IPS DF 6.9 (cell line): ENCODE measurements around the gene ZCCHC2.

ENCODE experiments used
- DNase-seq: peaks from one replicate; pipeline ENCODE4 v3.0.0-alpha.2; 2013; ENCODE audit warnings: low read depth, low spot score
- H3K27ac ChIP-seq: one replicate; pipeline ENCODE4 v1.5.1; 2013; ENCODE audit warnings: low read length, control low read depth
- H3K27me3 ChIP-seq: 2 replicates; pipeline ENCODE4 v1.6.1; 2013; ENCODE audit warnings: mild to moderate bottlenecking, low read length; ENCODE audit not compliant: control insufficient read depth, insufficient read depth
- H3K36me3 ChIP-seq: 2 replicates; pipeline ENCODE4 v1.6.1; 2013; ENCODE audit warnings: low read length; ENCODE audit not compliant: control insufficient read depth, insufficient read depth
- H3K4me1 ChIP-seq: 2 replicates; pipeline ENCODE4 v1.6.1; 2013; ENCODE audit warnings: low read length; ENCODE audit not compliant: control insufficient read depth, insufficient read depth
- H3K4me3 ChIP-seq: 2 replicates; pipeline ENCODE4 v1.5.1; 2013; ENCODE audit warnings: mild to moderate bottlenecking, low read length
- H3K9me3 ChIP-seq: 2 replicates; pipeline ENCODE4 v1.6.1; 2013; ENCODE audit warnings: low read length, inconsistent platforms; ENCODE audit not compliant: control insufficient read depth, insufficient read depth
- WGBS: extraction: QIAGEN DNeasy Blood & Tissue Kit; methylation state at CpG from one replicate; pipeline ENCODE4 v1.1.7; 2013; ENCODE audit warnings: mixed read lengths, missing lambda C conversion rate; ENCODE audit not compliant: insufficient read length, insufficient coverage; 5-methylcytosine and 5-hydroxymethylcytosine counted together

Gene ZCCHC2

GRCh38 chr18:62607302-62607701 is 84.5 kb downstream of the ZCCHC2 start:
- Histone ChIP-seq H3K4me1 (peaks cover 4% of the 10 kb centered on the region), H3K36me3 (no peaks in the 10 kb centered on the region), H3K4me3 (no peak overlapping the region), H3K27me3 (no peaks in the 10 kb centered on the region), H3K9me3 (no peaks in the 10 kb centered on the region), H3K27ac (no peak overlapping the region)
- no peak for DNase-seq
- no CpG with 5 or more reads among the region's 13 CpGs for WGBS

DNA sequence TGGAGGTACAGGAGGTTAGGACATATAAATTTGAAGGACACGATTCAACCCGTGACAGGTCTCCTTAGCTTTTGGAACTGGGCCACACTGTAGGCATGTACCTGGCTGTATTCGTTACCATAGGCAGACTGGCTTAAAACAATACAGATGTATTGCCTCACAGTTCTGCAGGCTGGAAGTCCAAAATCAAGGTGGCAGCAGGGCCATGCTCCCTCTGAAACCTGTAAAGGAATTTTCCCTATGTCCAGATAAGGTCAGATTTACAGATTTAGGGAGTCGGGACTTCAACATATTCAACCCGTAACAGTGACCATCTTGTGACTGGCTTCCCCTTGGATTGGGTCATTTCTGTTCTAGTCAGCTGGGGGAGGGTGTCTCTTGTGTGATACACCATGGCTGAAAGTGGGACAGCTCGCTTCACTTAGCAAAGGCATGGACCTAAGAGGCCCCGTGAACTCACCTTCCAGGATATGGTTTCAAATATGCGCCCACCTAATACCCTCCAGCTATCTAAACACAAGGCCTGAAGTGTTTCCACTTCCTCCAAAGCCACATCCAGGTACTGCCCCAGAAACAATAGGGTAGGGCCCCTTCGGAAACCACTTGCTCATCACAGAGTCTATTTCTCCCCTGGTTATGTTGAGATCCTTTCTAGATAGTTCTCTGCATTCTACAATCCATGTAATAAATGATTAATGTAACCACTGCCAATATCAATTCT is 85.0 kb downstream of the ZCCHC2 start:
- Histone ChIP-seq H3K4me3 (no peak overlapping the region), H3K27me3 (no peaks in the 10 kb centered on the region), H3K27ac (no peak overlapping the region), H3K9me3 (no peaks in the 10 kb centered on the region), H3K36me3 (no peaks in the 10 kb centered on the region), H3K4me1 (peaks cover 4% of the 10 kb centered on the region)
- no peak for DNase-seq
- no CpG with 5 or more reads among the region's 9 CpGs for WGBS

GRCh38 chr18:62609764-62610163 is 86.9 kb downstream of the ZCCHC2 start:
- no peak for DNase-seq

GRCh38 chr18:62610351-62610700 is 87.5 kb downstream of the ZCCHC2 start:
- WGBS, result no CpG with 5 or more reads among the region's 3 CpGs
- Histone ChIP-seq H3K9me3 (no peaks in the 10 kb centered on the region), H3K27ac (no peak overlapping the region), H3K27me3 (no peaks in the 10 kb centered on the region), H3K4me3 (no peak overlapping the region), H3K4me1 (peaks cover 4% of the 10 kb centered on the region), H3K36me3 (no peaks in the 10 kb centered on the region)
- DNase-seq, result no peak

More at GRCh38 chr18:62609764-62610163, 86.9 kb downstream of the ZCCHC2 start:
- H3K27me3 ChIP-seq, result no peaks in the 10 kb centered on the region
- no CpG with 5 or more reads among the region's 2 CpGs for WGBS
- H3K36me3 ChIP-seq, result no peaks in the 10 kb centered on the region
- H3K4me3 ChIP-seq, result no peak overlapping the region
- peaks cover 4% of the 10 kb centered on the region for H3K4me1 ChIP-seq
- H3K9me3 ChIP-seq, result no peaks in the 10 kb centered on the region
- H3K27ac ChIP-seq, result no peak overlapping the region

- Histone ChIP-seq H3K4me1 (peaks cover 3% of the 10 kb centered on the region; the same call in 1 of the 2 replicates), H3K4me3 (no peak overlapping the region), H3K36me3 (no peaks in the 10 kb centered on the region), H3K27ac (no peak overlapping the region), H3K27me3 (no peaks in the 10 kb centered on the region), H3K9me3 (no peaks in the 10 kb centered on the region)
- no peak for DNase-seq
- WGBS, result no CpG with 5 or more reads among the region's 24 CpGs
Measured at GRCh38 chr18:62610701-62611411, 88.0 kb downstream of the ZCCHC2 start.

DNA sequence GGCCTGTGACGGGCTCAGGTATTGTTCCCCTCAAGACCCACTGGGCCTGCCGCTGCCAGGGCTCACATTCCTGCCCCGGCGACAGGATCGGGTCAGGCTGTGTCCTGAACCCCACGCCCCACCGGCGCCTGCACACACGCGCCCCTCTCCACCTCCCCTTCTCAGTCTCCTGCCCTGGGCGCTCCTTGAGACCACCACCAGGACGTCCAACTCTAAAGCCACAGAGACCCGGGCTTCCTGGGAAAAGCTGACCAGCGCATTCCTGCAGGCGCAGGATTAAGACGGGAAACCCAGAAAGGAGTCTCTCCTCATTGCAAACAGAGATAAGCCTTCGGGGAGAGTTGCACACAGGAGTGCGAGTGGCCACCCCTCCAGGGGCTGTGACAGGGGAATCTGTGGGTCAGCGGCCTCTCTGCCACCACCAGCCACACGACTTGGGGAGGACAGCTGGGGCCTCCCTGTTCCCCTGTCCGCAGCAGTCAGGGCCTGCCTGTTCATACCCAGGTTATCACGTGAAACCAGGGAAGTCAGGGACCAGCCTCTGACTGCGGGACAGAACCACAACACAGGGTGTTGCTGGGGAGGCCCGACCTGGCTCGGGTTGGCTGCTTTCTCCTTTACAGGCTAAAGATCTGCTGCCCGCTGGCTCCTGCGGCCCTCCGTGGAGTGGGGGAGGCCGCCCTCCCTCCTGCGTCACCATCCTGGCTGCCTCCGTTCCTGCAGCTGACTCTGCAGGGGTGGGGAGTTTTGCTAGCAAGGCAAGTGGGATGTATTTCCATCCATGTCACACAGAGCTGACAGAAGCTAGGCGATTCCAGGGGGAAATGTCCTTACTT is 88.8 kb downstream of the ZCCHC2 start:
- H3K4me3 ChIP-seq, result no peak overlapping the region
- WGBS, result no CpG with 5 or more reads among the region's 32 CpGs
- H3K27me3 ChIP-seq, result no peaks in the 10 kb centered on the region
- H3K36me3 ChIP-seq, result no peaks in the 10 kb centered on the region
- no peaks in the 10 kb centered on the region for H3K9me3 ChIP-seq
- no peak overlapping the region for H3K27ac ChIP-seq
- peaks cover 3% of the 10 kb centered on the region; the same call in 1 of the 2 replicates for H3K4me1 ChIP-seq
- no peak for DNase-seq

- Histone ChIP-seq H3K9me3 (no peaks in the 10 kb centered on the region), H3K27me3 (no peaks in the 10 kb centered on the region), H3K27ac (no peak overlapping the region), H3K4me3 (no peak overlapping the region), H3K36me3 (no peaks in the 10 kb centered on the region), H3K4me1 (peaks cover 3% of the 10 kb centered on the region; the same call in 1 of the 2 replicates)
- WGBS, result no CpG with 5 or more reads among the region's 4 CpGs
- DNase-seq, result no peak
Measured at GRCh38 chr18:62612289-62612645, 89.4 kb downstream of the ZCCHC2 start.

DNA sequence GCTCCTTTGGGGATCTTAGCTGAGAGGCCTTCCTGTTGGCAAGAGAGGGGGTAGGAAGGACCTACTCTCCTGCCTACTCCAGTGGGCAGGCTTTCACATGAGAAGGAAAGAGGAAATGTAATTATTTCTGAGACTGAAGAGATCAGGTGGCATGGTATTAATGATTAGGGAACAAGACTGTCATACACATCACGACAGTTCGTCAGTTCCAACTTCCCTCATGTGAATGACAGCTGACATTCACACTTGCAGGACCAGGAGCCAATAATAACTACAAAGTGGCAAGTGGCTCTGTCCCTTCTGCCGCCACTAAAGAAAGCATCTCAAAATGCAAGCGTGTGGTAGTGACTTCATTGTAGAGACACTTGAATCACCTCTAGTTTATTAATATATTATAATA is 90.0 kb downstream of the ZCCHC2 start:
- Histone ChIP-seq H3K27ac (no peak overlapping the region), H3K9me3 (no peaks in the 10 kb centered on the region), H3K27me3 (no peaks in the 10 kb centered on the region), H3K36me3 (no peaks in the 10 kb centered on the region), H3K4me1 (peaks cover 3% of the 10 kb centered on the region; the same call in 1 of the 2 replicates), H3K4me3 (no peak overlapping the region)
- WGBS, result no CpG with 5 or more reads among the region's 4 CpGs
- no peak for DNase-seq

GRCh38 chr18:62614494-62614893 is 91.7 kb downstream of the ZCCHC2 start:
- no peaks in the 10 kb centered on the region for H3K27me3 ChIP-seq
- DNase-seq, result no peak
- H3K36me3 ChIP-seq, result no peaks in the 10 kb centered on the region
- no peaks in the 10 kb centered on the region for H3K9me3 ChIP-seq
- no peak overlapping the region for H3K27ac ChIP-seq
- WGBS, result no CpG with 5 or more reads among the region's 9 CpGs
- H3K4me3 ChIP-seq, result no peak overlapping the region
- peaks cover 3% of the 10 kb centered on the region; the same call in 1 of the 2 replicates for H3K4me1 ChIP-seq

DNA sequence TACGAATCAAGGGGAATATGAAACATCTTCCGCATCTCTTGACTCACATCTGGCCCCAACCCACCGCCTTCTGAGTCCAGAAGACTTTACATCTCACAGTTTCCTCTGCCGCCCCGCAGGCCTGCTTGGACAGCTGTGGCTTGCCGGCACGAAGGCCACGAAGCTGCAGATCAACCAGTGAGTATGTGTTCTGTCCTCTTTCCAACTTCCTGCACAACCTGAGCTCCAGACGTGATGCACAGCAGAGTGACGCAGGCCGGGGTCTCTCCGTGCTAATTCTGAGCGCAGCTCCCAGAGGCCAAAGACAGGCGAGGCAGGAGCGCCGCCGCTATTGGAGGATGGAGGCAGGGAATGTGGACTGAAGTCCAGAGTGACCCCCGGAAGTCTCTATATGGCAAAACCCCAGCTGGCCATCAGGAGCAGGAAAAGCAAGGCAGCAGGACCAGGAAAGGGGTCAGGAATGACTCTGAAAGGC is 93.5 kb downstream of the ZCCHC2 start:
- Histone ChIP-seq H3K4me3 (no peak overlapping the region), H3K27ac (no peak overlapping the region), H3K4me1 (no peaks in the 10 kb centered on the region; the same call in 1 of the 2 replicates), H3K27me3 (no peaks in the 10 kb centered on the region), H3K9me3 (no peaks in the 10 kb centered on the region), H3K36me3 (no peaks in the 10 kb centered on the region)
- no CpG with 5 or more reads among the region's 18 CpGs for WGBS
- no peak for DNase-seq
